ENCODE data around the gene EPN1.

The EPN1 gene

DNA sequence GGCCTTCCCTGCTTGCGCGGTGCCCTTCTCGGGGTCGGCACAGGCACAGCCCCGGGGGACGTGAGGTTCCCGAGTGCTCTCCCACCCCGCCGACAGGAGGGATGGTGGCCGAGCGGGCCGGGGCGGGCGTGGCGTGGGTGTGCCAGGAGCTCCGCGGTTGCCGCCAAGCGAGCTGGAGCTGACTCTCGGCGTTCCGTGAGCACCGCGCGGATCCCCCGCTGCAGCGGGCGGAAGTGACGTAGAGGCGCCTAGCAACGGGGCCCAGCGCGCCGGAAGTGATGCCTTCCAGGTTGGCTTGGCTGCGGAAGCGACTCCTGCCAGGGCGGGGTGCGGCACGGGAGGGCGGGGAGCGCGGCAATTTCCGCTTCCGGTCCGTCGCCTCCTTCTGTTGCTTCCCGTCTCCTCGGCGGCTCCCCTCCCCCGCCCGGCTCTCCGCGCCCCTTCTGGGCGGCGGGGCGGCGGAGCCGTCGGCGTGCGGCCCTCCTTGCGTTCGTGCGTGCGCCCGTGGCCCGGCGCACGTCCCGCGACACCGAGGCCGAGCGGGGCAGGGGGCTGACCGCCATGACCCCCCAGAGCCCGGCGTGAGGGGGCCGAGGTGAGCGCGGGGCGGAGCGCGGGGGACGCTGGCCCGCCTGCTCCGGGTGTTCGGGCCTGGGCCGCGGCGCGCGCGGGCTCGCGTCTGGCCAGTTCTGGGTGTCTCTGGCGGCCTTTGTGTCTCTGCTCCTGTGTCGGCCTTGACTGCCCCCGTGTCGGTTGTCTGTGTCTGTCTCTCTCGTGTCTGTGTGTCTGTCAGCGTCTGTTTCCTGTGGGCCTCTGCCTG, at the start of gene EPN1:
EPN1 (plus strand) TSS at position 386 of the 820 bp plus-strand sequence. CDS start 3,402 bp downstream, outside the sequence.
- peak; percentile 92 to 94 for ATAC-seq

DNA sequence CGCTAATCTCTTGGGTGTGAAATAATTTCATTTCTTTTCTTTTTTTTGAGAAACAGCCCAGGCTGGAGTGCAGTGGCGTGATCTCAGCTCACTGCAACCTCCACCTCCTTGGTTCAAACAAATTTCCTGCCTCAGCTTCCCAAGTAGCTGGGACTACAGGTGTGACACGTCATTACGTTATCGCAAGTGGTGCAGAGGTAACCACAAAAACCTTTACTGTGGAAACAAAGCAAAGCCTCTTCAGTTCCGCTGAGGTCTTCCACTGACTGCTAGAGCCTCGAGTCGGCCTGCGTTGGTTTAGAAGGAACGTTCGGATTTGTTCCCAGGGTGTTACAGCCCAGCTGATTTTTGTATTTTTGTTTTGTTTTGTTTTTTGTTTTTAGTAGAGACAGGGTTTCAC, 48.7 kb upstream of the EPN1 start:
- peak; percentile 33 to 64 for ATAC-seq

GRCh38 chr19:55632463-55632834, 42.6 kb upstream of the EPN1 start:
- ATAC-seq = peak; percentile 33 to 48

DNA sequence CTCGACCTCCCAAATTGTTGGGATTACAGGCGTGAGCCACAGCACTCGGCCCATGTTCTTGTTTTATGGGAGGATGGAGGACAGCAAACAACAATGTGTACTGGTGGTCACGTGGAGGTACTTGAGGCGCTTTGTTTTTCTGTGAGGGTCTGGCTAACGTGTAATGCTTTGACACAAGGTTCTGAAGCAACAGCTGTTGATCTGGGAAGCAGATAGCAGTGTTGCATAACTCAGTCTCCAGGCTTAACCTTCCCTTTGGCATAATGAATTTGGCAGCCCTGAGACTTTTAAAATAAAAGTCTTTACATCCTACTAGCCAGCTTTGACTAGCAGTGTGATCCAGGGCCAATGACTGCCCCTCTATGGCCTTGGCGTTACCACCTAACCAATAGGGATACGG, 41.2 kb upstream of the EPN1 start:
- no peak for ATAC-seq

DNA sequence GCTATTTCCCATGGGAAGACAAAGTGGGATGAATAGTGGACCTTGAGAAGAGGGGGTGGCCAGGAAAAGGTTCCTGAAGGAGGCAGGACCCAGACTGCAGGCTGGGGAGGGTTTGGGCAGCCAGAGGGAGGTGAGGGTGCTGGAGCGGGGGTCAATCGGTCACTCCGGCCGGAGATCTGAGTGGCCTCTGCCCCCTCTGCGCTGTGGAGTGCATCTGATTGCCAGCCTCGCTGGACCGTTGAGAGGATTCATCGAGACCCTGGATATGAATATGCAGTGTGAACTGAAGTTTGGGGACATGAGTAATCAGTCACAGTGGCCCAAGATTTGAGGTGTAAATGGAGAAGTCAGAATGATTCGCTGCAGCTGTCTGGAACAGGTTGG, 39.7 kb upstream of the EPN1 start:
- peak; percentile 22 to 37 for ATAC-seq

- ATAC-seq = no peak
Observed at GRCh38 chr19:55635856-55636440, 39.1 kb upstream of the EPN1 start.

- ATAC-seq = no peak
Observed at GRCh38 chr19:55636723-55637122, 38.3 kb upstream of the EPN1 start.

DNA sequence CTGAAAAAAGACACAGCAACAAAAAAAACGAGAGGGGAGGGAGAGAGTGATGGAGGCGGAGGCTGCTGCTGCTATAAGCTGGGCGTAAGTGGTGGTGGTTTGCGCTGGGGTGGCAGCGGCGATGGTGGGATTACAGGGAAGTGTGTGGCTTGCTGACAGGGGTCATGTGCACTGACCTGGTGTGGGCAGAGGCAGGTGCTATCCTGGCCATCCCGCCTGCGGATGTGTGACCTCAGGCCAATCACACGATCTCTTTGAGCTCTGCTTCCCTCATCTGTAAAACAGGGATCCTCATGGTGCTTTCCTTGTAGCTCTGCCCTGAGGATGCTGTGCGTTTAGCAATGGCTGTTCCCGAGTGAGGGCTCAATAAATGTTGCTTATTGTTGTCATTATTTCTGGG, 37.5 kb upstream of the EPN1 start:
- no peak for ATAC-seq

- ATAC-seq = no peak
Observed at GRCh38 chr19:55638864-55639359, 36.1 kb upstream of the EPN1 start.

DNA sequence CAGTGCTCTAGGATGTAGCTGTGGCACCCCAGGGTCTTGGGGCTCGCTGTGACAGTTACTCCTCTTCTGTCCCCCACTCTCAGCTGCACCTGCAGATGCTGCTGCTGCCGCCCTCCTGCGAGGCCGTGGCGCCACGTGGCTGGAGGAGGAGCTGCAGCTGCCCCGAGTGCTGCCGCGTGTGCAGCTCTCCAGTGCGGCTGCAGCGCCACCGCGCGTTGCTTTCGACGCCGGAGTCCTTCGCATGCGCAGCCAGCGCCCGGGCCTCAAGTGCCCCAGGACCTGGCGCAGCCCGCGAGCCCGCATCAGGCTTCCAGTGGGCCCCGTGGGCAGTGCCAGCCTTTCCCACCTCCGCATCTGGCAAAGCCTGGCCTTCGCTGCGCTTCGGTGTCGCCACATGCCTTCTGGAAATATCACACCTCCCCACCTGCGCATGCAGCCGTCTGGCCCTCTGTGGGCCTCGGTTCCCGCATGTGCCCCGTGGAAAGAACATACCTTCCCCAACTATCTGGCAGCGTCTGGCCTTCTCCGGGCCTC, 34.9 kb upstream of the EPN1 start:
- peak; percentile 6 to 13 for ATAC-seq

- ATAC-seq = peak; percentile 30 to 31
Observed at GRCh38 chr19:55640577-55641425, 34.2 kb upstream of the EPN1 start, which contains the start of gene ZNF580. Gene ZNF580, plus strand, starts transcription at chr19:55641002. Its CDS starts 1,507 bp downstream, at chr19:55642509.

GRCh38 chr19:55641426-55642152, 33.4 kb upstream of the EPN1 start:
- ATAC-seq = no peak

DNA sequence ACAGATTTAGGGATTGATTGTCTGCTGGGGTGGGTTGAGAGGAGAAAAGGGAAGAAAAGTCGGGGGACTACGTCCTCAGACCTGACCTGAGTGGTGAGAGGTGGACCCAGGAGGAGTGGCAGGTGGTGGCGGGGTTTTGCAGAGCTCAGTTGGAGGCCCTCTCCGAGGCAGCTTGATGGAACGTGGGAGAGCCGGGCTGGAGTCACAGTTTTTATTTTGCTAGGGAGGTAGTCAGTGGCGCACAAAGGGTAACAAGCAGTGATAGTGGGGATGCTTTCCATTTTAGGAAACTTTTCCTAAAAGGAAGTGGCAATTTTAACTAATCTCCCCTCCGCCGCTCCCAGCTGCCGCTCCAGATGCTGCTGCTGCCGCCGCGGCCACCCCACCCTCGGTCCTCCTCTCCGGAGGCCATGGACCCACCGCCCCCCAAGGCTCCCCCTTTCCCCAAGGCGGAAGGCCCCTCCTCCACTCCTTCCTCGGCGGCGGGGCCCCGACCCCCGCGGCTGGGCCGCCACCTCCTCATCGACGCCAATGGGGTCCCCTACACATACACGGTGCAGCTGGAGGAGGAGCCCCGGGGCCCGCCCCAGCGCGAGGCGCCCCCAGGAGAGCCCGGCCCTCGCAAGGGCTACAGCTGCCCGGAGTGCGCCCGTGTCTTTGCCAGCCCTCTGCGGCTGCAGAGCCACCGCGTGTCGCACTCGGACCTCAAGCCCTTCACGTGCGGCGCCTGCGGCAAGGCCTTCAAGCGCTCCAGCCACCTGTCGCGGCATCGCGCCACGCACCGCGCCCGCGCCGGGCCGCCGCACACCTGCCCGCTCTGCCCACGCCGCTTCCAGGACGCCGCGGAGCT, 32.6 kb upstream of the EPN1 start:
- peak; percentile 5 to 9 for ATAC-seq

GRCh38 chr19:55643003-55643886, 31.8 kb upstream of the EPN1 start, which contains the start of gene ZNF581:
Gene ZNF581, plus strand, starts transcription at chr19:55643649. Its CDS starts 923 bp downstream, at chr19:55644572.
- peak; percentile 58 to 69 for ATAC-seq

- ATAC-seq = no peak
Observed at GRCh38 chr19:55643887-55644176, 31.2 kb upstream of the EPN1 start.

DNA sequence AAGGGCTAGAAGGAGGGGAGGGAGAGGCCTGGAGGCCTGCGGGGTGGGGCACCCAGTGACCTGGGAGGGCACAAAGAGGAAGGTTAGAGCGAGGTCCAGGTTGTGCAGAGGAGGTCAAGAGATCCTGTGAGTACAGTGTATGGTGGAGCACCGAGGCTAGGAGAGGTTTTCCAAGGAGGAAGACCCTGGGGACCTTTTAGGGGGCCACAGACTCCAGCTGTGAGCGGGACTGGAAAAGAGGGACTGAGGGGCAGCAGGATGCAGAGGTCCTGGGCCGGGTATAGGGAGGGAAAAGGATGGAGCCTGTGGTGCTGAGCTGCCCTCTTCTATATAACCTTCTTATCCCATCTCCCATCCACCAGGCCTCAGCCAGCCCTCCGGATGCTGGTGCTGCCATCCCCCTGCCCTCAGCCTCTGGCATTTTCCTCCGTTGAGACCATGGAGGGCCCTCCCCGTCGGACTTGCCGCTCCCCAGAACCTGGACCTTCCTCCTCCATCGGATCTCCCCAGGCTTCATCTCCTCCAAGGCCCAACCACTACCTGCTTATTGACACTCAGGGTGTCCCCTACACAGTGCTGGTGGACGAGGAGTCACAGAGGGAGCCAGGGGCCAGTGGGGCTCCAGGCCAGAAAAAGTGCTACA, 30.7 kb upstream of the EPN1 start:
- no peak for ATAC-seq

- ATAC-seq = no peak
Observed at GRCh38 chr19:55644842-55645511, 30.0 kb upstream of the EPN1 start.

DNA sequence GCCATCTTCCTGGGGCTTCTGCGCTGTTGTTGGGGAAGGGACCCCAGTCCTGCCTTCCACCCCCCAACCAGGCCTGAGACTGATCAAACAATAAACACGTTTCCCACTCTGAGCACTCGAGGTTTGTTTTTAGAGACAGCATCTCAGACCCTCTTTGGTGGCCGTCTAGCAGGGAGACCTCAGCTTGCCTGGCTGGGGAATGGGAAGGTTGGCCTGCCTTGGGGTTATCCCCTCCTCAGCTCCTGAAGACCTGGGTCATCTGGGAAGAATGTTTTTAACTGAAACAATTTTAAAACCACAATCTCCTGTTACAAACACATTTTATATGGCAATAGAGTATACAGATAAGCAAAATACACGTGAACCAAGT, 29.5 kb upstream of the EPN1 start:
- ATAC-seq = no peak
